Measurements from ENCODE around the gene KIF16B.

DNA sequence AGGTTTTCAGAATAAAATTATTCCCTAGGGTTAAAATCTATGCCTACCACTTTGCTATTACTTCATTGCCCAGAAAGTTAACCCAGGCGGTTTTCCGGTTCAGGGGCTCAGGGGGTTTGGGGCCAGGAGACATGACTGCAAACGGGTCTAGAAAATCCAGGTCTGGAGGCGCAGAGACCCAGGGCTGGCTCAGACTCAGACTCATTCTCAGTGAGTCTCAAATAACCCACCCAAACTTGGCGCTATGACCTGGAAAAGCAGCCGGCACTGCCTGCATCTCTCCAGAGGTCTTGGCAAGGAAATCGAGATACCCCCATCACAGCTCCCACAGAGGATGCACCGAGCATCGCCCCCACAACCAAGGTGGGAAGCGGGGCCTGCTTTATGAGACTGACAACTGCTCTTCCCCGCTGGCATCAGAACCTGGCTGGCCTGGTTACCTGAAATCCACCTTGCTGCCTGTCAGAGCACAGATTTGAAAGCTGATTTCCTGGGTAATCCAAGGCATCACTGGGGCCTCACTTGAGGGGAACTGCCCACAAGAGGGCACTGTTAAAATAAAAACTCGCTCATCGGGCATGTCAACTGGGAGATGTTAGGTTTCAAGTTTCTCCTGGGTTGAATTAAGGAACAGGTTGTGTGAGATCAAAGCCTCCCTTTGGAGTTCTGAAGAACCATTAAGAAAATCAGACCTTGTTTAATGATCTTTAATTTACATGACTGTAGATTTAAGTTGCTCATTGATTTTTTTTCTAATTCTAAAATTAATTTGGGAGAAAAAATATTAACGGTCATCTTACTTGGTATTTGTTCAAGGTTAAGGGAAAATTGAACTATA lies 55.1 kb downstream of the KIF16B start:
- TF ChIP-seq TBP (IDR thresholded peaks at IDR 0.05; ENCODE audit: low read depth, low read length): no peak
- TF ChIP-seq JUN (IDR thresholded peaks at IDR 0.05; ENCODE audit: low read depth, low read length): no peak
- no peak for TF ChIP-seq SP1 (IDR thresholded peaks at IDR 0.05; ENCODE audit: low read depth, low read length)
- TF ChIP-seq ZNF274 (IDR thresholded peaks at IDR 0.05; ENCODE audit: borderline replicate concordance, extremely low read depth, low read length): no peak

Measured in H1 (cell line).